H1 (cell line): Measurements from ENCODE around the gene BCL11A. TPM values are rescaled to one million over a fixed set of nuclear protein-coding genes. Genes with fewer than 3 reads are reported as not detected.
A peak's percentile ranks its signal among the peaks of the same experiment; 100 is the strongest.

ENCODE experiments used
- CTCF ChIA-PET: fragments of 300-600 bp; sonication (Branson Sonifier 250); formaldehyde crosslinking; loops from one replicate; lab custom pipeline; 2021; ENCODE audit not compliant: partially characterized antibody; lab: Charles Lee
- POLR2A ChIA-PET: fragments of 300-600 bp; sonication (Branson Sonifier 250); formaldehyde crosslinking; loops from one replicate; lab custom pipeline; 2021; ENCODE audit warnings: inconsistent platforms; ENCODE audit not compliant: partially characterized antibody; lab: Charles Lee
- DNase-seq, 2 experiments: peaks; one replicate each; pipeline versions ENCODE4 v3.0.0 to v3.0.0-alpha.2; 2010 to 2022; ENCODE audit warnings: low spot score in 2 of 2, low read depth in 1 of 2, mixed read lengths in 1 of 2
- FAIRE-seq: peaks from 2 replicates; lab custom pipeline; 2011; peaks lifted over from hg19 to GRCh38; lab: Jason Lieb, UNC
- H2AFZ ChIP-seq: 2 replicates; pipeline ENCODE4 v1.8.1; 2012; ENCODE audit warnings: low read length, inconsistent platforms
- H2AK5ac ChIP-seq: 2 replicates; pipeline ENCODE4 v1.6.1; 2013; ENCODE audit warnings: low read depth, low read length
- H2BK120ac ChIP-seq: replicated peaks from 2 replicates; pipeline ENCODE3; 2013; ENCODE audit warnings: low read depth, low read length, inconsistent platforms
- H2BK12ac ChIP-seq: 2 replicates; pipeline ENCODE4 v1.6.1; 2013; ENCODE audit warnings: low read depth, low read length
- H2BK15ac ChIP-seq: 2 replicates; pipeline ENCODE4 v1.6.1; 2013; ENCODE audit warnings: low read length
- H2BK20ac ChIP-seq: 2 replicates; pipeline ENCODE4 v1.6.1; 2013; ENCODE audit warnings: low read length
- H2BK5ac ChIP-seq: 2 replicates; pipeline ENCODE4 v1.6.1; 2013; ENCODE audit warnings: low read depth, low read length
- H3K14ac ChIP-seq: 2 replicates; pipeline ENCODE4 v1.6.1; 2013; ENCODE audit warnings: inconsistent platforms; ENCODE audit not compliant: insufficient read length
- H3K18ac ChIP-seq: 2 replicates; pipeline ENCODE4 v1.6.1; 2013; ENCODE audit warnings: low read length; ENCODE audit errors: extremely low read depth
- H3K23ac ChIP-seq: 2 replicates; pipeline ENCODE4 v1.6.1; 2013; ENCODE audit warnings: inconsistent platforms; ENCODE audit not compliant: insufficient read length
- H3K23me2 ChIP-seq: 2 replicates; pipeline ENCODE4 v1.6.1; 2013; ENCODE audit warnings: low read depth, low read length
- H3K27ac ChIP-seq: 2 replicates; pipeline ENCODE4 v1.6.1; 2011; ENCODE audit warnings: low read depth, low read length, inconsistent platforms
- H3K27me3 ChIP-seq, 4 experiments: replicated peaks in 1 of 4; 1 replicate in 1 of 4; 2 replicates in 3 of 4; pipeline versions ENCODE4 v1.6.1 to v1.8.1; 2011 to 2013; ENCODE audit warnings: low read length in 3 of 4, mild to moderate bottlenecking in 3 of 4, inconsistent platforms in 2 of 4, mixed read lengths in 2 of 4, moderate library complexity in 1 of 4; ENCODE audit not compliant: control insufficient read depth in 3 of 4, insufficient read depth in 3 of 4; ENCODE audit errors: extremely low read depth in 1 of 4
- H3K36me3 ChIP-seq, 4 experiments: 2 replicates each; pipeline versions ENCODE4 v1.6.1 to v1.8.1; 2011 to 2013; ENCODE audit warnings: mild to moderate bottlenecking in 4 of 4, low read length in 3 of 4, moderate library complexity in 2 of 4, control low read depth in 1 of 4, inconsistent platforms in 1 of 4; ENCODE audit not compliant: insufficient read depth in 4 of 4, control insufficient read depth in 2 of 4
- H3K4ac ChIP-seq: replicated peaks from 2 replicates; pipeline ENCODE3; 2013; ENCODE audit warnings: low read length, low read depth, mixed read lengths, inconsistent platforms; ENCODE audit not compliant: insufficient read length
- H3K4me1 ChIP-seq, 4 experiments: replicated peaks in 1 of 4; 1 replicate in 1 of 4; 2 replicates in 3 of 4; pipeline versions ENCODE4 v1.6.1 to v1.8.1; 2011 to 2013; ENCODE audit warnings: low read length in 3 of 4, inconsistent platforms in 2 of 4, mixed read lengths in 1 of 4; ENCODE audit not compliant: insufficient read depth in 4 of 4, control insufficient read depth in 3 of 4
- H3K4me2 ChIP-seq, 2 experiments: 2 replicates each; pipeline versions ENCODE4 v1.6.1 to v1.8.1; 2011 to 2013; ENCODE audit warnings: low read depth in 2 of 2, low read length in 2 of 2, control low read depth in 1 of 2, inconsistent platforms in 1 of 2, mild to moderate bottlenecking in 1 of 2; ENCODE audit not compliant: insufficient read depth in 1 of 2
- H3K4me3 ChIP-seq, 4 experiments: fragments of 200-600, 300-600 bp in 1 of 4; sonication (generic), shearing (Covaris generic), sonication (Bioruptor Twin) in 1 of 4; 2 replicates each; pipeline versions ENCODE4 v1.5.1 to v1.8.1; 2011 to 2016; ENCODE audit warnings: low read length in 4 of 4, low read depth in 3 of 4, control low read depth in 2 of 4, inconsistent platforms in 2 of 4, mild to moderate bottlenecking in 2 of 4, mixed read lengths in 1 of 4, moderate library complexity in 1 of 4; ENCODE audit not compliant: insufficient read depth in 2 of 4; ENCODE audit errors: extremely low read depth in 1 of 4
- H3K56ac ChIP-seq: replicated peaks from 2 replicates; pipeline ENCODE3; 2013; ENCODE audit warnings: low read depth, mild to moderate bottlenecking, mixed read lengths, low read length, inconsistent platforms; ENCODE audit not compliant: insufficient read length
- H3K79me1 ChIP-seq: 2 replicates; pipeline ENCODE4 v1.6.1; 2013; ENCODE audit warnings: low read depth, low read length, control low read depth
- H3K79me2 ChIP-seq, 2 experiments: 2 replicates each; pipeline versions ENCODE4 v1.6.1 to v1.8.1; 2012 to 2013; ENCODE audit warnings: low read length in 2 of 2, mild to moderate bottlenecking in 2 of 2, inconsistent platforms in 1 of 2; ENCODE audit not compliant: insufficient read depth in 2 of 2, control insufficient read depth in 1 of 2
- H3K9ac ChIP-seq, 4 experiments: replicated peaks in 1 of 4; 1 replicate in 1 of 4; 2 replicates in 3 of 4; pipeline versions ENCODE4 v1.6.1 to v1.8.1; 2011 to 2013; ENCODE audit warnings: low read depth in 3 of 4, low read length in 3 of 4, control low read depth in 2 of 4, mild to moderate bottlenecking in 2 of 4, moderate library complexity in 2 of 4, inconsistent platforms in 1 of 4; ENCODE audit errors: extremely low read depth in 1 of 4
- H3K9me3 ChIP-seq, 2 experiments: 2 replicates each; pipeline versions ENCODE4 v1.6.1 to v1.8.1; 2012 to 2013; ENCODE audit warnings: mild to moderate bottlenecking in 2 of 2, moderate library complexity in 2 of 2, control low read depth in 1 of 2, inconsistent platforms in 1 of 2, low read depth in 1 of 2, low read length in 1 of 2, mixed read lengths in 1 of 2; ENCODE audit not compliant: insufficient read depth in 2 of 2
- H4K20me1 ChIP-seq, 2 experiments: replicated peaks in 1 of 2; 2 replicates each; pipeline versions ENCODE3 to v1.8.1; 2011 to 2013; ENCODE audit warnings: inconsistent platforms in 2 of 2, low read length in 2 of 2, mild to moderate bottlenecking in 1 of 2; ENCODE audit not compliant: insufficient read depth in 2 of 2, control insufficient read depth in 1 of 2
- H4K5ac ChIP-seq: 2 replicates; pipeline ENCODE4 v1.6.1; 2013; ENCODE audit warnings: low read length, low read depth, mixed read lengths, inconsistent platforms; ENCODE audit not compliant: insufficient read length
- H4K8ac ChIP-seq: 2 replicates; pipeline ENCODE4 v1.8.0; 2013; ENCODE audit warnings: mild to moderate bottlenecking, moderate library complexity, low read length, inconsistent platforms; ENCODE audit not compliant: insufficient read depth; ENCODE audit errors: extremely low read depth
- H4K91ac ChIP-seq: replicated peaks from 2 replicates; pipeline ENCODE3; 2013; ENCODE audit warnings: low read length, mixed read lengths, inconsistent platforms; ENCODE audit not compliant: insufficient read length
- E2F6 ChIP-seq: IDR thresholded peaks from 2 replicates; pipeline ENCODE4 v1.6.1; 2012; ENCODE audit warnings: inconsistent platforms
- NRF1 ChIP-seq: IDR thresholded peaks from 2 replicates; pipeline ENCODE4 v1.6.1; 2011; ENCODE audit warnings: mild to moderate bottlenecking, low read depth, low read length, improper control_type of control experiment
- SP1 ChIP-seq: IDR thresholded peaks from 2 replicates; pipeline ENCODE4 v1.6.1; 2011; ENCODE audit warnings: low read depth, low read length
- WGBS, 2 experiments: shearing (Covaris generic) in 1 of 2; methylation state at CpG; one replicate each; pipeline versions ENCODE4 v1.1.6 to v1.1.7; 2013 to 2015; ENCODE audit warnings: low lambda C conversion rate in 2 of 2, mixed read lengths in 2 of 2, inconsistent platforms in 1 of 2, low coverage in 1 of 2, missing lambda C conversion rate in 1 of 2; ENCODE audit not compliant: insufficient replicate concordance in 2 of 2, insufficient coverage in 1 of 2, insufficient read length in 1 of 2; ENCODE audit errors: extremely low coverage in 1 of 2, missing lambda C conversion rate in 1 of 2; 5-methylcytosine and 5-hydroxymethylcytosine counted together
- polyA plus RNA-seq, 7 experiments: library from polyadenylated mRNA; depleted of rRNA in 3 of 7; stranded (reverse) in 5 of 7; unstranded in 2 of 7; fragments of >200 nt in 5 of 7; fragments of 200-250 nt in 2 of 7; gene quantifications; 1 replicate in 5 of 7; 2 replicates in 1 of 7; 4 replicates in 1 of 7; pipeline versions ENCODE4 v1.2.1 to v1.2.3, GENCODE V29; 2011 to 2013; ENCODE audit warnings: missing spikeins in 2 of 7, mixed read lengths in 2 of 7
- total RNA-seq: library from RNA; stranded (reverse); fragmentation: NEBNext Ultra II Directional; extraction: Animal tissue kit (Norgen Biotek cat#: 25700); gene quantifications from 2 replicates; pipeline ENCODE4 v1.2.1, GENCODE V29; 2021

The BCL11A gene
- total and polyA plus RNA-seq, 2 of the 8 experiments (the other 6 are each of a cell fraction or from before 2014, with no cell fraction given) = 11.9 to 59.3 TPM

- H3K14ac ChIP-seq = no peak overlapping the region
- no peaks in the 10 kb centered on the region for H3K27me3 ChIP-seq
- no peak overlapping the region for H4K5ac ChIP-seq
- peaks cover 28 to 98% of the 10 kb centered on the region in 2 experiments for H3K79me2 ChIP-seq
- ChIA-PET POLR2A (interaction anchor here (0.8 to 2.5 kb wide), 8 partner anchors 9 to 25 kb away, joined by 3 to 9 read pairs (median 6); partner anchors contain the start of gene BCL11A), CTCF (interaction anchor here (0.7 to 2.3 kb wide), 7 partner anchors 8 to 234 kb away, joined by 3 to 10 read pairs (median 4); no protein-coding TSS in a partner anchor)
- H2BK12ac ChIP-seq = no peak overlapping the region
- H4K20me1 ChIP-seq = peaks cover 19 to 26% of the 10 kb centered on the region in 2 experiments
- H4K8ac ChIP-seq = no peak overlapping the region
- TF ChIP-seq E2F6 = no peak
- TF ChIP-seq SP1 = peak; percentile 82; the same call in 1 of the 2 replicates
- no peak for TF ChIP-seq NRF1
- no peaks in the 10 kb centered on the region for H3K9me3 ChIP-seq
- H3K27ac ChIP-seq = no peak overlapping the region
- no peak overlapping the region for H2BK120ac ChIP-seq
- H3K56ac ChIP-seq = no peak overlapping the region
- 0 out of 2 replicates have a peak overlapping the region, but pooled peaks have one; percentile 27 for H2AK5ac ChIP-seq
- no peaks in the 10 kb centered on the region; the same call in 1 of the 2 replicates for H3K23me2 ChIP-seq
- H3K9ac ChIP-seq = no peak overlapping the region
- H3K23ac ChIP-seq = no peak overlapping the region
- no peak overlapping the region for H2BK20ac ChIP-seq
- 61% methylated on average over 12 of the region's 12 CpGs; no CpG with 5 or more reads in 1 of the 2 experiments for whole genome bisulfite sequencing, 2 experiments
- peak overlapping the region; percentile 2 to 73; a peak in 3 of 4 replicates for H3K4me2 ChIP-seq
- H3K79me1 ChIP-seq = peaks cover 10% of the 10 kb centered on the region; the same call in 1 of the 2 replicates
- no peak overlapping the region for H2BK5ac ChIP-seq
- peak overlapping the region in 2 of 4 experiments; percentile 15 to 24; a peak in 1 of 8 replicates for H3K4me3 ChIP-seq
- H3K4me1 ChIP-seq = peaks cover 25 to 48% (median 38%) of the 10 kb centered on the region in 4 experiments
- H3K4ac ChIP-seq = peak overlapping the region; percentile 13
- H3K36me3 ChIP-seq = peaks cover 0 to 13% (median 2%) of the 10 kb centered on the region in 4 experiments; a peak in 4 of 8 replicates
- FAIRE-seq (no peak), DNase-seq (peak in 1 of 2 experiments; percentile 46)
- no peak overlapping the region for H2AFZ ChIP-seq
- no peak overlapping the region for H4K91ac ChIP-seq
- H2BK15ac ChIP-seq = no peak overlapping the region
- peak overlapping the region; percentile 62; the same call in 1 of the 2 replicates for H3K18ac ChIP-seq
Measured at GRCh38 chr2:60530660-60531281, 22.7 kb downstream of the BCL11A start.
